Suppressor macrophage (primary cell): Measurements from ENCODE around the gene SUCLG2.

ENCODE experiments used
- DNase-seq, 4 experiments: peaks; one replicate each; pipeline ENCODE4 v3.0.0-alpha.2; 2020 to 2022
- total RNA-seq, 17 experiments: gene quantifications; one replicate each; lab custom pipeline; 2026; ENCODE audit warnings: mixed read lengths in 6 of 17, inconsistent platforms in 3 of 17; lab: John Stamatoyannopoulos, UW

The SUCLG2 gene, protein sequence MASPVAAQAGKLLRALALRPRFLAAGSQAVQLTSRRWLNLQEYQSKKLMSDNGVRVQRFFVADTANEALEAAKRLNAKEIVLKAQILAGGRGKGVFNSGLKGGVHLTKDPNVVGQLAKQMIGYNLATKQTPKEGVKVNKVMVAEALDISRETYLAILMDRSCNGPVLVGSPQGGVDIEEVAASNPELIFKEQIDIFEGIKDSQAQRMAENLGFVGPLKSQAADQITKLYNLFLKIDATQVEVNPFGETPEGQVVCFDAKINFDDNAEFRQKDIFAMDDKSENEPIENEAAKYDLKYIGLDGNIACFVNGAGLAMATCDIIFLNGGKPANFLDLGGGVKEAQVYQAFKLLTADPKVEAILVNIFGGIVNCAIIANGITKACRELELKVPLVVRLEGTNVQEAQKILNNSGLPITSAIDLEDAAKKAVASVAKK
- total RNA-seq, result 40.7 to 106 (median 66.0) reads per million in 17 experiments

GRCh38 chr3:67654099-67654843 is at the start of gene SUCLG2:
Gene SUCLG2 (minus strand): TSS chr3:67654612. CDS start chr3:67654586, 26 bp downstream.
- DNase-seq, result peak; percentile 80 to 91 (median 86)

GRCh38 chr3:67700596-67700995 is 46.2 kb upstream of the SUCLG2 start:
- no peak for DNase-seq

GRCh38 chr3:67699882-67700281 is 45.5 kb upstream of the SUCLG2 start:
- no peak for DNase-seq

- no peak for DNase-seq
These were observed 38.2 kb upstream of the SUCLG2 start for GRCh38 chr3:67692621-67693020.

DNA sequence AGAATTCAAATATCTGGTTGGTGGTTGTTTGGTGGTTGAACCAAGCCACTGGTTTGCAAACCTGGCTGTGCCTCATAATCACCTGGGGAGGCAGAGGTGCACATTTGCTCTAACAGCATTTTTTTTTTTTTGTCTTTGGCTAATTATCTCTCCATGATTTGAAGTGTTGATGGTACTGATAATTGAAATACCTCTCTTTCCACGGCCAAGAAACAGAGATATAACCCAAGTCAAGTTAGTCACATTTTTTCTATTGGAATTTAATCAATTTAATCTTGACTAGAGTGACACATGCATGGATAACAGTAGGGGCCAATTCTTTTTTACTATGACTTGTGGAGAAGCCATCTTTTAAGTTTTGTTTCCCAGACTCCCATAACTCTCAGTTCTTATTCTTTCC is 37.5 kb upstream of the SUCLG2 start:
- DNase-seq, result no peak

DNA sequence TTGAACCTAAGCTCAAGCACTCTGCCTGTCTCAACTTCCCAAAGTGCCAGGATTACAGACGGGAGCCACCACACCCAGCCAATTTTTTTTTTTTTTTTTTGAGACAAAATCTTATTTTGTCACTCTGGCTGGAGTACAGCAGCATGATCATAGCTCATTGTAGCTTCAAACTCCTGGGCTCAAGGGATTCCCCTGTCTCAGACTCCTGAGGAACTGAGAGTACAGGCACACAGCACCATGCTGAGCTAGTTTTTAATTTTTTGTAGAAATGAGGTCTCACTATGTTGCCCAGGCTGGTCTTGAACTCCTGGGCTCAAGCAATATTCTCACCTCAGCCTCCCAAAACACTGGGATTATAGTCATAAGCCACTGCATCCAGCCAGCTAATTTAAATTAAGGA is 36.8 kb upstream of the SUCLG2 start:
- no peak for DNase-seq

GRCh38 chr3:67689806-67690205 is 35.4 kb upstream of the SUCLG2 start:
- DNase-seq, result no peak

- DNase-seq, result no peak
These were observed 33.8 kb upstream of the SUCLG2 start for GRCh38 chr3:67688231-67688630.

GRCh38 chr3:67686069-67686468 is 31.7 kb upstream of the SUCLG2 start:
- DNase-seq, result no peak

- DNase-seq, result peak in 2 of 4 experiments; percentile 2 to 12
These were observed 31.1 kb upstream of the SUCLG2 start for GRCh38 chr3:67685499-67685898.

- DNase-seq, result no peak
These were observed 29.8 kb upstream of the SUCLG2 start for GRCh38 chr3:67684211-67684610.

- DNase-seq, result no peak
These were observed 29.1 kb upstream of the SUCLG2 start for GRCh38 chr3:67683522-67683921.

- no peak for DNase-seq
These were observed 24.3 kb upstream of the SUCLG2 start for GRCh38 chr3:67678665-67679064.

GRCh38 chr3:67674055-67674454 is 19.6 kb upstream of the SUCLG2 start:
- DNase-seq, result no peak

GRCh38 chr3:67662733-67663132 is 8.3 kb upstream of the SUCLG2 start:
- no peak for DNase-seq

- no peak for DNase-seq
These were observed 6.7 kb upstream of the SUCLG2 start for GRCh38 chr3:67661089-67661488.

DNA sequence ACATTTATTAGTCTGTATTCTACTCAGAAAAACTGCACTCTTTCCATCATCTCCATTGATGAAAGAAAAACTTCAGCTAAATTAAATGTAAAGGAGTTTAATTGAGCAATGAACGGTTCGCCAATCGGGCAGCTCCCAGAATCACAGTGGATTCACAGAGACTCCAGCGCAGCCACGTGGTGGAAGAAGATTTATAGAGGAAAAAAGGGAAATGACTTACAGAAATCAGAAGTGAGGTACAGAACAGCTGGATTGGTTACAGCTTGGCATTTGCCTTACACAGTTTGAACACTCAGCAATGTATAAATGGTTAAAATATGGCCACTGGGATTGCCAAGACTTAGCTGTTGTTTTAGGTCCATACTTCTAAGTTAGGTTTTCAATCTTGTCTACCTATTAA is 2.8 kb upstream of the SUCLG2 start:
- peak; percentile 15 to 45 (median 34) for DNase-seq

- DNase-seq, result no peak
These were observed 2.2 kb upstream of the SUCLG2 start for GRCh38 chr3:67656614-67657013.

GRCh38 chr3:67655364-67656121 is 1.1 kb upstream of the SUCLG2 start:
- peak; percentile 31 to 48 (median 36) for DNase-seq

- no peak for DNase-seq
These were observed 399 bp upstream of the SUCLG2 start for GRCh38 chr3:67654844-67655177.

DNA sequence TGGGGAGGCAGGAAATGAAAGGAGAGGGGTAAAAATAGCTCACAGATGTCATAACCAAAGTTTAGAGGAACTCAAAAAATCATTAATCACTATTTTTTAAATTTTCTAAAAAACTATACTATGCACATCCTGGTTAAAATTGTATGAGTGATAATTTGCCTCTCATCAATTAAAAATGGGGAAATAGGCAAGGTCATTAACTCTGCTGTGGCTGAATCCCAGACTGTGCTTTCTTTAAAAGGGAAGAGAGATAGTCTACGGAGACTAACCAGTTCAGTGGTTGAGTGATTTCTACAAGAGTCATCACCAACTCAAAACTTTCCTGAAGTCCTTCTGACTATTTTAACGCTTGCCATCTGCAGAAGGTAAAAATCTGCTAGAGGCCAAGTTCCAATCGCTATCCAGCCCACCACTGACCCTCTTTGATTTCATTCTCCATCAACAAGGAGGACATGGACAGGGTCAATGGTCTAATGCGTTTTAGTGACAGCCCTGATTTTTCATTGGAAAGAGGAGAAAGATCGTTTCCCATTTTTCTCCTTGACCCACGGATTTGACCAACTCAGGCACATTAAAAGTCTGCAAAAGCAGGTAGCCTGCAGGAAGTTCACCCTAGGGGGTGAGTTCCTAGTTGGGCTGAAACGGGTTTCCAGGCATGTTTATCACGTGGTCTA is 850 bp downstream of the SUCLG2 start:
- DNase-seq, result peak in 3 of 4 experiments; percentile 11 to 31 (median 13)

- DNase-seq, result no peak
These were observed 4.3 kb downstream of the SUCLG2 start for GRCh38 chr3:67650084-67650483.

DNA sequence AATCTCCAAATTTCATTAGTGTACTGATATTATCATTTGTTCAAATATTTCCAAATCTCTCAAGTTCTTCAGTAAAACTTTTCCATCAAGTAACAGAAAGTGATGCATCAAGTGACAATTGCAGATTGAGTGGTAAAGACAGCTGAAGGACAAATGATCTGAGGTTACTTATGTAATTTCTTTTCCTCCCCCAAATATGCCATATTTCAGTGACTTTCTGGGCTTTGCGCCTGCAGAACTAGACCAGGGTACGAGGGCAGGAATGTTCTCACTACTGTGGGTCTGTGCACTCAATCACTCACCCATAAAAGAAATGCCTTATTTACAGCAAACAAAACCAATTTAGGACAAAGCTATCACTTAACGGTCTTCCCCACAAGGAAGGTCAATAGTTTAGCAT is 4.7 kb downstream of the SUCLG2 start:
- no peak for DNase-seq
